Activated CD4-positive, alpha-beta T cell treated with anti-CD3 and anti-CD28 coated beads, Interleukin-2, amount 50 U/mL, for 1 hour (primary cell): Measurements from ENCODE around the gene GRM8.

ENCODE experiments used
- DNase-seq: peaks from one replicate; pipeline ENCODE4 v3.0.0-alpha.2; 2020

GRM8 gene

GRCh38 chr7:127252778-127253280 lies at the start of gene GRM8:
GRM8 (minus strand) TSS chr7:127252941.
- DNase-seq = no peak

- no peak for DNase-seq
These were observed 38.1 kb upstream of the GRM8 start for GRCh38 chr7:127290801-127291361.

DNA sequence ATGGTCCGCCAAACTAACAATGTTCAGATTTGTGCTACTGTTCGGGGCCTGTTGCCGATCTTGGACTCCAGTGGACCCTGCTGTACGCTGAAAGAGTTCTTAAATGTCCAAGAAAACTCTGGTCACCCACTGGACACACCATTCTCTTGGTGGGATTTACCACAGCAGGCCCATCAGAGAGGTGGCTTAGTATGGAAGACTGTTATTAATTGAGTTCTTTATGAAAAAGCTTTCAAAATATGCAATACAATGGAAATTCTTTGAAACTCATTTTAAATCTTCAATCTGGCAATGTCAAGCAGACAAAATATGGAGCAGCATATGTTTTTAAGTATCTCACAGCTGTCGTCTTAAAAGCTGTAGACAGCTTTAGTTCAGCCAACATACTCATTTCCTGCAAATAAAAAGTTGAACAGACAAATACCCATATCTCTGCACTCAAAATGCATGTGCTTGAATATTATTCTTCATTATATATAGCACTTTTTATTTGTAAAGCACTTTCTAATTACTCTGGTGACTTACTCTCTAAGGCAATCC lies 37.4 kb upstream of the GRM8 start:
- DNase-seq = no peak

- no peak for DNase-seq
These were observed 34.4 kb upstream of the GRM8 start for GRCh38 chr7:127287133-127287532.

GRCh38 chr7:127270093-127270492 lies 17.4 kb upstream of the GRM8 start:
- DNase-seq = no peak

GRCh38 chr7:127266047-127266446 lies 13.3 kb upstream of the GRM8 start:
- DNase-seq = no peak

DNA sequence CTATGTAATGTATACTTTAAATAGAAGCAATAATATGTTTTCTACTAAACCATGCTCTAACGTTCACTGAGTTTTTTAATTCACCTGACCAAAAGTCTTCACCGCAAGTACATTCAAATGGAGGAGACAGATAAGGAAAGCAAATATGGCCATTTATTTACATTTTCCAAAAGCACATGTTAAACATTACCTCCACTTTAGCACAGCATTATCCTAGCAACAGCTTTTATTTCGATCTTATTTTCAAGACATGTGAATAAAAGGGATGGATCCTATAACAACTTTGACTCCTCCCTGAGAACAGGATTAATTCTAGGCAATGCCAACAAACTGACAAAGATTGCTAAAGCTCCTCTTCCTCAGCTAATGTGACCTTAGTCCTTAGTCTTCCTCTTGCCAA lies 11.5 kb upstream of the GRM8 start:
- no peak for DNase-seq

DNA sequence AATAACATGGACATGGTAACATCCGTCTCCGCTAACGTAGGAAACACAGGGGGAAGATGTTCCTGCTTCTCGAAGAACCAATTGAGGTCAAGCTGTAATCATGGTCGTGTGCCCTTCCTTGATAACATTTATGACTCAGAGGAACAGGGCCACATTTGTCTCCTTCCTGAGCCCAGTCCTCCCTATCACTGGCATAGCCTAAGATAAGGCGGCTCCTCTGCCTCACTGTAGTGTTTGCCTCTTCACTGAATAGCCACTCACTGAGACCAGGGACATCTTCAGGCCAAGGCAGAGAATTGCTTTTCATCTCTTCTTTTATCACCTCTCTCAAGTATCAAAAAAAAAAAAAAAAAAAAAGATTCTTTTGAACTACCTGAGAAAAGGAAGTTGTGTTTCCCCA lies 5.4 kb upstream of the GRM8 start:
- DNase-seq = no peak

DNA sequence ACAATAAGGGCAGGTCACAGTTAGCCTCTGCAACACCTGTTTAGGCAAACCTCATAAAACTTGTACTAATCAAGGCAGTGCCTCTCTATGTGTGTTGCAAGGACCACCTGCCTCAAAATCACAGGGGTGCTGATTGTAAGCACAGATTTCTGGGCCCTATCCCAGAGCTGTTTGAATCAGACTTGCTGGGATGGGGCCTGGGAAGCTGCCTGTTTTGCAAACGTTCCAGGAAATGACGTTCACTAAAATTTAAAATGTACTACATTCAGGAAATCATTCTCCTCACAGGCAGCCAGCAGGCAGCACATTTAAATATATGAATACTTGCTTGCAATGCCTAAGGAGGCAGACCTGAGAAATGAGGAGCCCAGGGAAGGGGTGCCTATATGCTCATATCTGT lies 4.3 kb upstream of the GRM8 start:
- no peak for DNase-seq

GRCh38 chr7:127256041-127256725 lies 3.4 kb upstream of the GRM8 start:
- DNase-seq = no peak

DNA sequence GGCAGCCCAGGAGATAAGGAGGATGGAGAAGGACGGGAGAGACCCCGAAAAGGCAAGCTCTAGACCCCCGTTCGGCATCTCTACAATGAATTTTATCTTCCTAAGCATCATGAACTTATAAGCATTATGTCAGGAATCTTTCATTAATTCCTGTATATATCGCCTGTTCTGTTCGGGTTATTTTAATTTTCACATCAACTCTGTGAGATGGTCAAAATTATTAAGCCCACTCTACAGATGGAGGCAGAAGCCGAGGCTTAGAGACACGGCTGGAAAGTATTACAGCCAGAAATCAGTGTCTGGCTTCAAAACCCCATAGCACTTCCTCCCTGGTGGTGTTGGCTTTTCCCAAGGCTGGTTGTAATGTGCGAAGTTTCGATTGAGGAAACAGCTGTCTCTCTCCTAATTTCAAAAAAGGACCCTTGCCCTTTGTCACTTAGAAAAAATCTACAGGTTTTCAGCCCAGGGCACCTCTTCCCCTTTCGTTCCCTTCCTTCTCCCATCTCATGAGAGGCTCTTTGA lies 1.5 kb upstream of the GRM8 start:
- DNase-seq = no peak

DNA sequence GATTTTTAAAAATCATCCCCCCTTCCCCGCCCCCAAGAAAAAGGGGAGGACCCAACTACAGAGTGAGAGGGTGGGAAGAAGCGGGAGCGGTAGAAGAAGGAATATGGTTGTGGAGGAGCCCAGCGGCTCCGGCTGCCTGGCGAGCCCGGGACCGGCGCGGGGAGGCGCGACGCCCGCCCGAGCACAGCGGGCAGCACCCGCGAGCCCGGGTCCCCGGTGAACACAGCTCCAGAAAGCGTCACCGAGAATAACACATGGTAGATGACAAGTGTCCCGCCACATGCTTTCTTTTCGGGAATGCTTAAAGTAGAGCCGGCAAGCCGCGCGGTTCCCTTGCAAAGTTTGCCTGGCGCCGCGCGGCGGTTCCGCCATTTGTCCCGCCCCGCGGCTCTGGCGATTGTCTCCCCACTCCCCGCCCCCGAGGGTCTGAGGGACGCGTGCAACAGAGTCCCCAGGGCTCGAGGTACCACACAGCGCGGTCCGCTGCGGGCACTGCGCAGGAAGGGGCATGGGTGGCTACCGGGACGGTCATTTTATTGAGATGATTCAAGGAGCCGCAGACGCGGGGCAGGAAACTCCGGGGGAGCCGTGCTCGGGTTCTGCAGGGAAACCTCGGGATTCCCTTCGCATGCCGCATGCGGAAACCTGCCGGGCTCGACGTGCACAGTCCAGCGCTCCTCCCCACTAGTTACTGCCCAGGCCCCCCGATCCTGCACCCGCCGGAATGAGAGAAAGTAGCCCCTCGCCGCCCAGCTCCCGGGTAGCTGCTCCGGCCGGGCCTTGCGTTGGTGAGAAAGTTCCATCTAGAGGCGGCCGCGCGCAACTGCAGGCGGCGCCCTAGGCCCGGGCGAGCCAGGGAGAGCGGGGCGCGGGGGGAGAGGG lies 781 bp upstream of the GRM8 start:
- DNase-seq = peak; percentile 54

GRCh38 chr7:127252377-127252713 lies 396 bp downstream of the GRM8 start:
- DNase-seq = no peak

GRCh38 chr7:127251465-127252376 lies 1.0 kb downstream of the GRM8 start:
- DNase-seq = no peak

DNA sequence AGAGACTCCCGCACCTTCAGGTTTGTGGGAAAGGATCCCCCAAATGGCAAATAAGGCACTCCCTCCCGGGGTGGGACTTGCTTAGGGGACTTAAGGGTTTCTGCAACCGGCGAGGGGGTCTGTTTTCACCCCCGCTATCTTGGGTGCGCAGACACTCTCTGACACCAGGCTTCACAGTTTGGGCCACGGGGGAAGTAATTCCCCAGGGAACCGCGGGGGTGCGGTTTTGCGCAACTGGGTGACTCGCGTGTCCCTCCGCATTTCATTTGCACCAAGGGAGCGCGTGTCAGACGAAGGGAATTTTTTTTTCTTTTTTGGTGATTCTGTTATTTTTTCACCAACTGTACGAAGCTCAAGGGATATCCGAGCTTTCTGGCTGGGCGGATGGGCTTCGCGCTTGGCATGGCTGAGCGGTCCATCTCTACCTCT lies 1.7 kb downstream of the GRM8 start:
- DNase-seq = no peak

- no peak for DNase-seq
These were observed 2.3 kb downstream of the GRM8 start for GRCh38 chr7:127250312-127251035.

- no peak for DNase-seq
These were observed 7.1 kb downstream of the GRM8 start for GRCh38 chr7:127245607-127246006.

- DNase-seq = no peak
These were observed 7.7 kb downstream of the GRM8 start for GRCh38 chr7:127245002-127245401.

DNA sequence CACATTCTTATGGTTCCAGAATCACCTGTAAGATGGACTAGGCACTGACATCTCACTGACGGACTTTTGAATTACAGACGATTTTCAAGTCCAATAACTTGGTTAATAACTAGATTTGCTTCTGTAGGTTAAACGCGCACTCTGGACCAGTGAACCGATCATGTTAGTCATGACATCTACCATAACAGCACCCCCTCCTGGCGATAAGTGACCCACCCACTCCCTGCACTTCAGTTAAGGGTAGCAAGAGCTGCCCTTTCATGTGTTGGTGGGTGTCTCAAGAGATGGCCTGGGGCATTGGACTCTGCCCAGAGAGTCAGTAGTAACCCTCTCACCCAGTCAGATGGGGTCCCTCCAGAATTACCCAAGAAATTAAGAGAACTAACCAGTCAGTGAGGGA lies 12.9 kb downstream of the GRM8 start:
- DNase-seq = no peak

DNA sequence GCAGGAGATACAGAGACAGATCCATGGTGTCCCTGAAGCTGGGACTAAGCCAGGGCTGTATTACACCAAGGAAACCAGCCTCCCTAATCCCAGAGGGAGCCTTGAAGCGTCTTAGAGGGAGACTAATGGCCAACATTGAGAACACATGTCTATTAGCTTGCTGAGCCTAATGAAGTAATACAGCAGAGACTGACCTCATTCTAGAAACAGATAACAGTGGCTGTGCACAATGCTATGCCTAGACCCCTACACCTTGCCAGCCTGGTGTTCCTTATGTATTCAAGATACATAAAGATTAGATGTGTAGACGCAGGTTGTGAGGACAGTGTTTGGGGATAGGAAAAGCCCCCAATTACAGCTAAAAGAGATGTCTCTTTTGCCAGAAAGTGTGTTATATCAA lies 19.1 kb downstream of the GRM8 start:
- DNase-seq = no peak

DNA sequence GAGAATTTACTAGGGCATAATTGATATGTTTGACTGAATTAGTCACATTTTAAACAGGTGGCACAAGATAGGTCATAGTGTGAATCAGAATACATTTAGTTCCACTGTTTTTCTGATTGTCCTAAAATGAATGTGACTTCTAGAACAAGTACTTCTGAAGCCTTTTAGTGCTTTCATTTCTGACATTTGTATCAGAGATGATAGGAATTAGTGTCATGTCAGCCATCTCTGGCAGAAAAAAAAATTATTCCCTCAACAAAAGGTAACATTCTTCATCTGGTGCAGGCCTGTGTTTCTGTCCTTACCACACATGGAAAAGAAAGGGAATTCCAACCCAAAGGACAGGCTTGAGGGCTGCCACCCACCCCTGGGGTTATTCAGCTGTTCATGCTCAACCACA lies 21.3 kb downstream of the GRM8 start:
- no peak for DNase-seq
